Measurements from ENCODE around the gene OR1M1. TPM values are rescaled to one million over a fixed set of nuclear protein-coding genes. Genes with fewer than 3 reads are reported as not detected.

The OR1M1 gene
- total RNA-seq, 4 donors from 2014 or later, result not detected

DNA sequence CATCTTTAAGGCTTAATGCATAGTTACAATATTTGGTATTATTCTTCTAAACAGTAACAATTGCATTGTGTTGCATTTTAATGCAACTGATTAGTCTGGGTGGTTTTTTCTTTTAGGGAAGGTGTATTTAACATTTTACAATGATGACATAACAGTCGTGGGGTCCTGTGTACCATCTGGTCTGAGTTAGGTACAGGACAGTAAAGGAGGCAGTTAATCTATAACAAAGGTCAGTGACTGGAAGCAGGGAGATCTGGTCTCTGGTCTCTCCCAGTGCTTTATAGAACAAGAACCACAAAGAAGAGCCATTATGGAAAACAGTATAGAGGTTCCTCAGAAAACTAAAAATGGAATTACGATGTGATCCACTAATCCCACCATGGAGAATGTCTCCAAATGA, 23.1 kb downstream of the OR1M1 start:
- H3K4me3 ChIP-seq, result no peak overlapping the region
- TF ChIP-seq POLR2A (IDR thresholded peaks at IDR 0.05), result no peak
- H3K9me3 ChIP-seq, result no peaks in the 10 kb centered on the region
- WGBS, 2 donors, result 31 to 35% methylated on average over 2 of the region's 2 CpGs
- no peak for DNase-seq
- H3K36me3 ChIP-seq, result no peaks in the 10 kb centered on the region
- H3K27ac ChIP-seq, result no peak overlapping the region
- H3K4me1 ChIP-seq, result no peaks in the 10 kb centered on the region
- peaks cover 0 to 17% (median 0%) of the 10 kb centered on the region in 4 donors for H3K27me3 ChIP-seq
- intact Hi-C loops (cut with DNase I), result no loop called here

DNA sequence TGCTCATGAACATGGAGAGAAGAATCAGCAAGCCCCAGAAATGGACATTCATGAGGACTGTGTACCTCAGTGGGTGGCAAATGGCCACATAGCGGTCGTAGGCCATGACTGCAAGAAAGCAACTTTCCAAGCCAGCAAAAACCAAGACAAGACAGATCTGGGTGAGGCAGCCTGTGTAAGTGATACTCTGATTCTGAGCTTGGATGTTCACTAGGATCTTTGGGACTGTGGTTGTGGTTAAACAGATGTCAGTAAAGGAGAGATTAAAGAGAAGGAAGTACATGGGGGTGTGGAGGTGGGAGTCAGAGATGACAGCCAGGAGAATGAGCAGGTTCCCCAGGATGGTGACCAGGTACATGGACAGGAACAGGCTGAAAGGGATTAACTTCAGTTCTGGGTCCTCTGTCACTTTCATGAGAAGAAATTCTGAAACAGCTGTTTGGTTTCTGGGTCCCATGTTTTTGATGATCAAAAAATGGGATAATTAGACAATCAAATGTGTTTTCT, 28.5 kb downstream of the OR1M1 start, which contains the start of gene OR7G1:
Gene OR7G1 (minus strand): TSS at position 457 of the 507 bp plus-strand sequence. CDS start 0 bp downstream, at position 457.
- DNase-seq, result no peak
- no peak for TF ChIP-seq POLR2A (IDR thresholded peaks at IDR 0.05)
- TF ChIP-seq, protein P1, sequence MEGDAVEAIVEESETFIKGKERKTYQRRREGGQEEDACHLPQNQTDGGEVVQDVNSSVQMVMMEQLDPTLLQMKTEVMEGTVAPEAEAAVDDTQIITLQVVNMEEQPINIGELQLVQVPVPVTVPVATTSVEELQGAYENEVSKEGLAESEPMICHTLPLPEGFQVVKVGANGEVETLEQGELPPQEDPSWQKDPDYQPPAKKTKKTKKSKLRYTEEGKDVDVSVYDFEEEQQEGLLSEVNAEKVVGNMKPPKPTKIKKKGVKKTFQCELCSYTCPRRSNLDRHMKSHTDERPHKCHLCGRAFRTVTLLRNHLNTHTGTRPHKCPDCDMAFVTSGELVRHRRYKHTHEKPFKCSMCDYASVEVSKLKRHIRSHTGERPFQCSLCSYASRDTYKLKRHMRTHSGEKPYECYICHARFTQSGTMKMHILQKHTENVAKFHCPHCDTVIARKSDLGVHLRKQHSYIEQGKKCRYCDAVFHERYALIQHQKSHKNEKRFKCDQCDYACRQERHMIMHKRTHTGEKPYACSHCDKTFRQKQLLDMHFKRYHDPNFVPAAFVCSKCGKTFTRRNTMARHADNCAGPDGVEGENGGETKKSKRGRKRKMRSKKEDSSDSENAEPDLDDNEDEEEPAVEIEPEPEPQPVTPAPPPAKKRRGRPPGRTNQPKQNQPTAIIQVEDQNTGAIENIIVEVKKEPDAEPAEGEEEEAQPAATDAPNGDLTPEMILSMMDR (IDR thresholded peaks at IDR 0.05), result no peak
- Histone ChIP-seq H3K4me3 (no peak within 1 kb of the TSS), H3K27ac (no peak within 1 kb of the TSS), H3K9me3 (no peaks in the 10 kb centered on the region), H3K4me1 (no peaks in the 10 kb centered on the region), H3K36me3 (no peaks in the 10 kb centered on the region), H3K27me3 (peaks cover 0 to 16% (median 0%) of the 10 kb centered on the region in 4 donors)
- WGBS, 2 donors, result 76 to 82% methylated on average over 2 of the region's 2 CpGs
- intact Hi-C loops (cut with DNase I), result no loop called here

DNA sequence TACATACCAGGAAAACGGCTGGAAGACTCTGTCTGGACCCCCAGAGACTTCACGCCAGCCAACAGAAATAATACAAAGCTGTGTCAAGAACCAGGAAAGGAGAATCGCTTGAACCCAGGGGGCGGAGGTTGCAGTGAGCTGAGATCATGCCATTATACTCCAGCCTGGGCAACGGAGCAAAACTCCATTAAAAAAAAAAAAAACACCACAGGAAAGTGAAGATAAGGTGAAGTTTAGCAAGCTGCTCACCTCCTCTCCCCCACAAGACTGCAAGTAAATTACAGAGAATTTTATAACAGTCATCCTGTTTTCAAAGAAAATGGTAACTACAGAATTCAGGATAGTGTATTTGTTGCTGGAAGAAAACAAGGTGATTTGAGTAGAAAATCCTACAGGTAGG, 29.7 kb downstream of the OR1M1 start:
- Histone ChIP-seq H3K9me3 (no peaks in the 10 kb centered on the region), H3K36me3 (no peaks in the 10 kb centered on the region), H3K4me1 (no peaks in the 10 kb centered on the region), H3K4me3 (no peak overlapping the region), H3K27me3 (peaks cover 0 to 16% (median 0%) of the 10 kb centered on the region in 4 donors), H3K27ac (no peak overlapping the region)
- 57 to 72% methylated on average over 5 of the region's 5 CpGs for WGBS, 2 donors
- intact Hi-C loops (cut with DNase I), result no loop called here
- TF ChIP-seq, protein P1 (IDR thresholded peaks at IDR 0.05), result no peak
- TF ChIP-seq POLR2A (IDR thresholded peaks at IDR 0.05), result no peak
- DNase-seq, result no peak

DNA sequence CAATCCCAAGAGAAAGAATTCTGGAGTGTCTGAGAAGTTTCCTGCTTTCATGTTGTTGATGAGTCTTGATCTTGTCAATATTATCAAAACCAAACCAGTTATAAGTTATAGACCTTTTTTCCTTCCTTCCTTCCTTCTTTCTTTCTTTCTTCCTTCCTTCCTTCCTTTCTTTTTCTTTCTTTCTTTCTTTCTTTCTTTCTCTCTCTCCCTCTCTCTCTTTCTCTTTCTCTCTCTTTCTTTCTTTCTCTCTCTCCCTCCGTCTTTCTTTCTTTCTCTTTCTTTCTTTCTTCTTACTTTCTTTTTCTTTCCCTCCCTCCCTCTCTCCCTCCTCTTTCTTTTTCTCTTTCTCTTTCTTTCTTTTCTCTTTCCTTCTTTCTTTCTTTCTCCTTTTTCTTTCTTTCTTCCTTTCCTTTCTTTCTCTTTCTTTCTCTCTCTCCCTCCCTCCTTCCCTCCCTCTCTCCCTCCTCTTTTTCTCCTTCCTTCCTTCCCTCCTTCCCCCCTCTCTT, 40.1 kb downstream of the OR1M1 start, which contains the start of gene OR7G3:
Gene OR7G3 (minus strand): TSS at position 51 of the 506 bp plus-strand sequence. CDS start 0 bp downstream, at position 51.
- peaks cover 0 to 30% (median 0%) of the 10 kb centered on the region in 4 donors for H3K27me3 ChIP-seq
- no peak within 1 kb of the TSS for H3K27ac ChIP-seq
- WGBS, 2 donors, result 89 to 100% methylated on average over 1 of the region's 1 CpG
- intact Hi-C loops (cut with DNase I), result no loop called here
- no peak for DNase-seq
- TF ChIP-seq, protein P1 (IDR thresholded peaks at IDR 0.05), result no peak
- TF ChIP-seq POLR2A (IDR thresholded peaks at IDR 0.05), result no peak
- H3K4me1 ChIP-seq, result no peaks in the 10 kb centered on the region
- H3K4me3 ChIP-seq, result no peak within 1 kb of the TSS
- no peaks in the 10 kb centered on the region for H3K36me3 ChIP-seq
- H3K9me3 ChIP-seq, result no peaks in the 10 kb centered on the region

DNA sequence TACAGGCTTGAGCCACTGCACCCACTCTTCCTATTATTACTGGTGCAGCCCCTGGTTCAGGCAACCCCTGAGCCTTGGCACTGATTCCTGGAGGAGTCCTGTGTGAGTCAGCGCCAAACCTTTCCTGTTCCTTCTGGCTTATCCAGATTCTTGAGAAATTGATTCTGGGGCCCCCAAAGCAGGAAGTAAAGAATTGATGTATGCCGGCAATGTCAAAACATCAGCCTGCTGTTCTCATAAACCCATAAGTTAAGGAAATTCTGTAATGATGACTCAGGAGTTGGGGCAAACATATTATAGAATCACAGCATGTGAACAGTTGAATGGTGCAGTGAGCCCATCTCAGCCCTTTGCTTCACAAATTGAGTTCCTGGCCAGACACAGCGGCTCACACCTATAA, 41.3 kb downstream of the OR1M1 start:
- Histone ChIP-seq H3K4me3 (no peak overlapping the region), H3K4me1 (no peaks in the 10 kb centered on the region), H3K9me3 (no peaks in the 10 kb centered on the region), H3K27me3 (peaks cover 0 to 30% (median 0%) of the 10 kb centered on the region in 4 donors), H3K27ac (no peak overlapping the region), H3K36me3 (no peaks in the 10 kb centered on the region)
- TF ChIP-seq, protein P1 (IDR thresholded peaks at IDR 0.05), result no peak
- no peak for TF ChIP-seq POLR2A (IDR thresholded peaks at IDR 0.05)
- intact Hi-C loops (cut with DNase I), result no loop called here
- no peak for DNase-seq
- WGBS, 2 donors, result 29 to 57% methylated on average over 3 of the region's 3 CpGs
